VCaP (cell line): ENCODE measurements around the gene SNRNP25.

Experiments
- H3K27ac ChIP-seq: fragments of 450-650 bp; 2 replicates; pipeline ENCODE4 v1.5.1; 2017
- CTCF ChIP-seq: fragments of 450-650 bp; conservative IDR thresholded peaks from 2 replicates; pipeline ENCODE4 v1.5.1; 2017; ENCODE audit warnings: mild to moderate bottlenecking, moderate library complexity

Gene SNRNP25

GRCh38 chr16:63998-64913 lies 10.6 kb downstream of the SNRNP25 start:
- no peak for TF ChIP-seq CTCF
- no peak overlapping the region for H3K27ac ChIP-seq

GRCh38 chr16:64914-65255 lies 11.3 kb downstream of the SNRNP25 start:
- TF ChIP-seq CTCF = no peak
- H3K27ac ChIP-seq = no peak overlapping the region

DNA sequence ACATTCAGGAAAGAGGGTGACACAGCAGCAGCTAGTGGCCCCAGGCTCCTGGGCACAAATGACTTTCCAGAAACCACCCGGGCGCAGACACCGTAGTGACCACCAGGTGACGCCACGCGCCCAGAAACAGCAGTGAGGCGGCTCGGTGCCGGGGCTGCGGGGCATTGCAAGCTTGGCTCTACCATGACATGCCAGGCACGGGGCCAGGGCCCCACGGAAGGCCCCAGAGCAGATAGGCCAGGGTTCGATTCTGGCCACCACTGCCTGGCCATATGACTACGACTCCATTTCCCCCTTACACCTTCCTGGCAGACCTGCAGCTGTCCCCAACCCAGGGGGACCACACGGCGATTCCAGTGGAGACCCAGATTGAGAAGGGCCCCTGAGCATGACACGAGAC lies 12.1 kb downstream of the SNRNP25 start:
- H3K27ac ChIP-seq = no peak overlapping the region
- peak; percentile 90 for TF ChIP-seq CTCF

GRCh38 chr16:66309-67182 lies 12.9 kb downstream of the SNRNP25 start:
- TF ChIP-seq CTCF = no peak
- H3K27ac ChIP-seq = no peak overlapping the region

GRCh38 chr16:67183-67791 lies 13.7 kb downstream of the SNRNP25 start:
- no peak for TF ChIP-seq CTCF
- no peak overlapping the region for H3K27ac ChIP-seq

DNA sequence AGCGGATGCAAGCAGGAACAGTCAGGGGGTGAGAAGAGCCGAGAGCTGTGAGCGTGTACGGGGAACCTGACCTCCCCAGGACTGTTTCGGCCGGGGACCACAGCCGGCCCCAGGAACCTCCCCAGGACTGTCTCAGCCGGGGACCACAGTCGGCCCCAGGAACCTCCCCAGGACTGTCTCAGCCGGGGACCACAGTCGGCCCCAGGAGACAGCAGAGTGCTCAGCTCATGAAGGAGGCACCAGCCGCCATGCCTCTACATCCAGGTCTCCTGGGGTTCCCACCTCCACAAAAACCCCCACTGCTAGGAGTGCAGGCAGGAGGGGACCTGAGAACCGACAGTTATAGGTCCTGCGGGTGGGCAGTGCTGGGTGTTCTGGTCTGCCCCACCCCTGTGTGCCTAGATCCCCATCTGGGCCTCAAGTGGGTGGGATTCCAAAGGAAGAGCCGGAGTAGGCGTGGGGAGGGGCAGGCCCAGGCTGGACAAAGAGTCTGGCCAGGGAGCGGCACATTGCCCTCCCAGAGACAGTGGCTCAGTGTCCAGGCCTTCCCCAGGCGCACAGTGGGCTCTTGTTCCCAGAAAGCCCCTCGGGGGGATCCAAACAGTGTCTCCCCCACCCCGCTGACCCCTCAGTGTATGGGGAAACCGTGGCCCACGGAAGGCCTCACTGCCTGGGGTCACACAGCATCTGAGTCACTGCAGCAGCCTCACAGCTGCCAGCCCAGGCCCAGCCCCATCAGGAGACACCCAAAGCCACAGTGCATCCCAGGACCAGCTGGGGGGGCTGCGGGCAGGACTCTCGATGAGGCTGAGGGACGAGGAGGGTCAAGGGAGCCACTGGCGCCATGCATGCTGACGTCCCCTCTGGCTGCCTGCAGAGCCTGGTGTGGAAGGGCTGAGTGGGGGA lies 14.5 kb downstream of the SNRNP25 start:
- TF ChIP-seq CTCF = no peak
- no peak overlapping the region for H3K27ac ChIP-seq
